A673 (cell line): ENCODE measurements around the gene ADAMTS15.

Source experiments
- CTCF ChIP-seq: fragments of 300-800, 200-600 bp; sonication (generic); conservative IDR thresholded peaks from 2 replicates; pipeline ENCODE4 v1.5.1; 2017; ENCODE audit warnings: low read depth, mild to moderate bottlenecking, antibody characterized with exemption, low read length, moderate library complexity, mixed read lengths
- EZH2 ChIP-seq: fragments of 200-600 bp; sonication (generic); IDR thresholded peaks from 2 replicates; pipeline ENCODE4 v1.6.1; 2017; ENCODE audit warnings: borderline replicate concordance, low read depth, mild to moderate bottlenecking, mixed read lengths, antibody characterized with exemption, low read length; ENCODE audit not compliant: poor library complexity, severe bottlenecking

- no peak for TF ChIP-seq EZH2
- TF ChIP-seq CTCF, result no peak
Measured at GRCh38 chr11:130426223-130426836, 22.1 kb upstream of the ADAMTS15 start.
